IMR-90 (cell line): ENCODE measurements around the gene ZNF862. TPM values are rescaled to one million over a fixed set of nuclear protein-coding genes. Genes with fewer than 3 reads are reported as not detected.

Experiments used
- ATAC-seq: fragments of 200-7000 bp; cut with Tn5 transposase; 2 replicates; pipeline ENCODE4 v1.9.1; 2020; ENCODE audit warnings: low read depth, mild to moderate bottlenecking, moderate library complexity
- BruUV-seq: library from RNA; stranded (reverse); fragments of 400-500 nt; replicated peaks from 2 replicates; lab custom pipeline; 2021; lab: Mats Ljungman, UMichigan
- CTCF ChIA-PET: fragments of 300-600 bp; formaldehyde crosslinking; extraction: SDS; loops from one replicate; lab custom pipeline; 2021; ENCODE audit warnings: antibody characterized with exemption; lab: Yijun Ruan, JAX
- POLR2A ChIA-PET: fragments of 300-600 bp; sonication (Branson Sonifier 250); formaldehyde crosslinking; loops from one replicate; lab custom pipeline; 2022; ENCODE audit warnings: antibody characterized with exemption; ENCODE audit not compliant: unreplicated experiment; lab: Charles Lee
- DNase-seq: peaks from one replicate; pipeline ENCODE4 v3.0.0; 2013
- H2AFZ ChIP-seq: replicated peaks from 2 replicates; pipeline ENCODE3; 2013; ENCODE audit warnings: low read length, mild to moderate bottlenecking; ENCODE audit not compliant: poor library complexity
- H2AK5ac ChIP-seq: 2 replicates; pipeline ENCODE4 v1.6.1; 2013; ENCODE audit warnings: low read depth, low read length, inconsistent platforms
- H2AK9ac ChIP-seq: replicated peaks from 2 replicates; pipeline ENCODE3; 2013; ENCODE audit warnings: mild to moderate bottlenecking, low read depth, low read length, moderate library complexity; ENCODE audit not compliant: poor library complexity
- H2BK120ac ChIP-seq: 2 replicates; pipeline ENCODE4 v1.6.1; 2013; ENCODE audit warnings: low read depth, low read length, inconsistent platforms
- H2BK15ac ChIP-seq: 3 replicates; pipeline ENCODE4 v1.6.1; 2013; ENCODE audit warnings: low read depth, low read length, inconsistent platforms
- H2BK20ac ChIP-seq: 2 replicates; pipeline ENCODE4 v1.6.1; 2013; ENCODE audit warnings: low read depth, mild to moderate bottlenecking, inconsistent platforms, low read length, moderate library complexity
- H2BK5ac ChIP-seq: 2 replicates; pipeline ENCODE4 v1.6.1; 2013; ENCODE audit warnings: mild to moderate bottlenecking, low read depth, low read length, inconsistent platforms; ENCODE audit not compliant: poor library complexity, severe bottlenecking
- H3K14ac ChIP-seq: replicated peaks from 2 replicates; pipeline ENCODE4 v1.6.1; 2013; ENCODE audit warnings: low read depth, low read length, inconsistent platforms
- H3K18ac ChIP-seq: 2 replicates; pipeline ENCODE4 v1.6.1; 2013; ENCODE audit warnings: low read depth, low read length, control low read depth
- H3K23ac ChIP-seq: 2 replicates; pipeline ENCODE4 v1.6.1; 2013; ENCODE audit warnings: low read depth, low read length, inconsistent platforms
- H3K27ac ChIP-seq: 2 replicates; pipeline ENCODE4 v1.5.1; 2013; ENCODE audit warnings: mild to moderate bottlenecking, control low read depth, low read length; ENCODE audit not compliant: insufficient read depth
- H3K27me3 ChIP-seq: 2 replicates; pipeline ENCODE4 v1.6.1; 2013; ENCODE audit warnings: low read length; ENCODE audit not compliant: control insufficient read depth, insufficient read depth
- H3K36me3 ChIP-seq: 2 replicates; pipeline ENCODE4 v1.6.1; 2013; ENCODE audit warnings: low read length, mixed read lengths; ENCODE audit not compliant: control insufficient read depth, insufficient read depth
- H3K4ac ChIP-seq: 2 replicates; pipeline ENCODE4 v1.6.1; 2013; ENCODE audit warnings: low read depth, low read length, inconsistent platforms
- H3K4me1 ChIP-seq: 2 replicates; pipeline ENCODE4 v1.6.1; 2013; ENCODE audit warnings: low read length, mixed read lengths; ENCODE audit not compliant: control insufficient read depth, insufficient read depth
- H3K4me2 ChIP-seq: 2 replicates; pipeline ENCODE4 v1.6.1; 2013; ENCODE audit warnings: low read depth, mild to moderate bottlenecking, control low read depth, low read length, moderate library complexity
- H3K4me3 ChIP-seq: 2 replicates; pipeline ENCODE4 v1.5.1; 2013; ENCODE audit warnings: low read depth, mild to moderate bottlenecking, control low read depth, low read length, moderate library complexity; ENCODE audit not compliant: insufficient read depth
- H3K56ac ChIP-seq: 2 replicates; pipeline ENCODE4 v1.6.1; 2013; ENCODE audit warnings: low read length, inconsistent platforms; ENCODE audit not compliant: insufficient read depth; ENCODE audit errors: extremely low read depth
- H3K79me1 ChIP-seq, 2 experiments: 2 replicates each; pipeline ENCODE4 v1.6.1; 2013; ENCODE audit warnings: low read length in 2 of 2, inconsistent platforms in 1 of 2, low read depth in 1 of 2
- H3K9ac ChIP-seq: 2 replicates; pipeline ENCODE4 v1.6.1; 2013; ENCODE audit warnings: low read depth, low read length, control low read depth
- H3K9me1 ChIP-seq: 2 replicates; pipeline ENCODE4 v1.6.1; 2013; ENCODE audit warnings: low read length, inconsistent platforms; ENCODE audit not compliant: insufficient read depth
- H3K9me3 ChIP-seq: 2 replicates; pipeline ENCODE4 v1.6.1; 2013; ENCODE audit warnings: low read length; ENCODE audit not compliant: control insufficient read depth, insufficient read depth
- H4K20me1 ChIP-seq: 2 replicates; pipeline ENCODE4 v1.6.1; 2013; ENCODE audit warnings: low read length, inconsistent platforms; ENCODE audit not compliant: insufficient read depth
- H4K5ac ChIP-seq: 2 replicates; pipeline ENCODE4 v1.6.1; 2013; ENCODE audit warnings: mild to moderate bottlenecking, low read depth, low read length, control low read depth
- H4K8ac ChIP-seq, 2 experiments: 2 replicates each; pipeline ENCODE4 v1.6.1; 2013; ENCODE audit warnings: low read depth in 2 of 2, low read length in 2 of 2, control low read depth in 1 of 2, inconsistent platforms in 1 of 2
- H4K91ac ChIP-seq: 2 replicates; pipeline ENCODE4 v1.6.1; 2013; ENCODE audit warnings: low read depth, low read length, inconsistent platforms; ENCODE audit not compliant: insufficient read depth
- BHLHE40 ChIP-seq: fragments of 150-350 bp; IDR thresholded peaks from 2 replicates; pipeline ENCODE4 v1.6.1; 2016; ENCODE audit warnings: mild to moderate bottlenecking, low read depth, low read length
- CEBPB ChIP-seq: IDR thresholded peaks from 2 replicates; pipeline ENCODE4 v1.6.1; 2012; ENCODE audit warnings: low read depth, low read length, improper control_type of control experiment
- CHD1 ChIP-seq: IDR thresholded peaks from 2 replicates; pipeline ENCODE4 v1.6.1; 2012; ENCODE audit warnings: low read depth, low read length, improper control_type of control experiment
- CTCF ChIP-seq: conservative IDR thresholded peaks from 2 replicates; pipeline ENCODE4 v1.5.1; 2012; ENCODE audit warnings: mild to moderate bottlenecking, low read depth, low read length, improper control_type of control experiment
- ELK1 ChIP-seq: fragments of 150-350 bp; IDR thresholded peaks from 2 replicates; pipeline ENCODE4 v1.6.1; 2016; ENCODE audit warnings: low read depth, mild to moderate bottlenecking, low read length, moderate library complexity, borderline replicate concordance
- FOS ChIP-seq: fragments of 150-350 bp; IDR thresholded peaks from 2 replicates; pipeline ENCODE4 v1.6.1; 2016; ENCODE audit warnings: low read depth, low read length
- MAFK ChIP-seq: IDR thresholded peaks from 2 replicates; pipeline ENCODE4 v1.6.1; 2012; ENCODE audit warnings: low read depth, low read length, improper control_type of control experiment
- MAZ ChIP-seq: IDR thresholded peaks from 2 replicates; pipeline ENCODE4 v1.6.1; 2012; ENCODE audit warnings: low read depth, mild to moderate bottlenecking, low read length, improper control_type of control experiment, moderate library complexity, borderline replicate concordance
- MXI1 ChIP-seq: IDR thresholded peaks from 2 replicates; pipeline ENCODE4 v1.6.1; 2012; ENCODE audit warnings: low read depth, mild to moderate bottlenecking, low read length, moderate library complexity, borderline replicate concordance
- POLR2A ChIP-seq: IDR thresholded peaks from 2 replicates; pipeline ENCODE4 v1.6.1; 2012; ENCODE audit warnings: mild to moderate bottlenecking, low read depth, low read length
- RAD21 ChIP-seq: IDR thresholded peaks from 2 replicates; pipeline ENCODE4 v1.6.1; 2012; ENCODE audit warnings: low read length, improper control_type of control experiment
- RCOR1 ChIP-seq: IDR thresholded peaks from 2 replicates; pipeline ENCODE4 v1.6.1; 2012; ENCODE audit warnings: mild to moderate bottlenecking, low read length, improper control_type of control experiment; ENCODE audit not compliant: insufficient replicate concordance
- RFX5 ChIP-seq: IDR thresholded peaks from 2 replicates; pipeline ENCODE4 v1.8.0; 2012; ENCODE audit warnings: low read depth, mild to moderate bottlenecking, low read length, moderate library complexity
- SMC3 ChIP-seq: fragments of 150-350 bp; IDR thresholded peaks from 2 replicates; pipeline ENCODE4 v1.6.1; 2016; ENCODE audit warnings: low read depth, mild to moderate bottlenecking, antibody characterized with exemption, low read length, moderate library complexity
- WGBS, 2 experiments: methylation state at CpG; one replicate each; pipeline versions ENCODE4 v1.1.5 to v1.1.7; 2013; ENCODE audit warnings: missing lambda C conversion rate in 2 of 2; ENCODE audit not compliant: insufficient read length in 1 of 2; ENCODE audit errors: extremely low coverage in 2 of 2; 5-methylcytosine and 5-hydroxymethylcytosine counted together
- dilution Hi-C: fragments of 300-500 bp; cut with HindIII; formaldehyde crosslinking; loops from one replicate; pipeline ENCODE4 v1.14.3; 2018; ENCODE audit warnings: low sequenced_read_pairs; ENCODE audit not compliant: unreplicated experiment
- in situ Hi-C: fragments of 300-500 bp; cut with MboI; formaldehyde crosslinking; loops from 3 replicates; pipeline ENCODE4 v1.14.3; 2019; ENCODE audit warnings: low sequenced_read_pairs, inconsistent platforms, mixed read lengths
- intact Hi-C: fragments of 100-400 bp; cut with micrococcal nuclease; formaldehyde crosslinking; loops from 2 replicates; pipeline ENCODE4 v1.10.0; 2022
- polyA plus RNA-seq, 3 experiments: library from polyadenylated mRNA; depleted of rRNA; stranded (reverse); fragments of >200 nt; gene quantifications; 2 replicates each; pipeline ENCODE4 v1.2.3, GENCODE V29; 2012; ENCODE audit warnings: low replicate concordance in 1 of 3
- total RNA-seq: library from RNA; depleted of rRNA; stranded (reverse); fragments of >200 nt; gene quantifications from 2 replicates; pipeline ENCODE4 v1.2.3, GENCODE V29; 2012

Gene ZNF862
- total and polyA plus RNA-seq, 2 of the 4 experiments (the other 2 are of a cell fraction): 5.9 to 10.8 TPM

GRCh38 chr7:149859876-149860275 lies 21.7 kb downstream of the ZNF862 start:
- TF ChIP-seq MAZ (no peak), FOS (no peak), POLR2A (no peak), RAD21 (no peak), BHLHE40 (no peak), RFX5 (no peak), SMC3 (no peak), MAFK (no peak), CEBPB (no peak), CTCF (no peak), MXI1 (no peak), CHD1 (no peak), RCOR1 (no peak), ELK1 (no peak)
- Histone ChIP-seq H3K27me3 (no peaks in the 10 kb centered on the region), H2AK9ac (no peak overlapping the region), H3K4me2 (no peak overlapping the region), H4K20me1 (no peaks in the 10 kb centered on the region), H2AK5ac (no peak overlapping the region), H3K9me3 (no peaks in the 10 kb centered on the region), H3K18ac (no peak overlapping the region), H2BK120ac (no peak overlapping the region), H4K8ac (no peak overlapping the region), H3K9ac (no peak overlapping the region), H2BK20ac (no peak overlapping the region), H4K91ac (no peak overlapping the region), H4K5ac (no peak overlapping the region), H3K79me1 (no peaks in the 10 kb centered on the region), H3K4ac (no peak overlapping the region), H3K9me1 (peaks cover 10% of the 10 kb centered on the region), H2BK5ac (no peak overlapping the region), H2AFZ (no peak overlapping the region), H3K4me1 (peaks cover 7% of the 10 kb centered on the region), H3K27ac (no peak overlapping the region), H3K14ac (no peak overlapping the region), H3K36me3 (peaks cover 42% of the 10 kb centered on the region), H3K4me3 (no peak overlapping the region), H3K56ac (no peak overlapping the region), H3K23ac (no peak overlapping the region), H2BK15ac (no peak overlapping the region)
- dilution Hi-C loops: no loop called here
- ATAC-seq: no peak
- DNase-seq: no peak
- CTCF ChIA-PET: interaction anchor here (0.5 kb wide), 1 partner anchor 54 kb away, joined by 3 read pairs; no protein-coding TSS in a partner anchor
- no TSS peak for BruUV-seq
- POLR2A ChIA-PET: no interaction called here
- 80% methylated on average over 1 of the region's 4 CpGs; no CpG with 5 or more reads in 1 of the 2 experiments for WGBS, 2 experiments
- in situ Hi-C loops: loop anchor here (25.0 kb wide), 1 partner anchor 552 kb away; a partner anchor contains a TSS
- intact Hi-C loops: no loop called here
